ENCODE data around the gene CAMK1D. TPM values are rescaled to one million over a fixed set of nuclear protein-coding genes. Genes with fewer than 3 reads are reported as not detected.

The CAMK1D gene
- total RNA-seq, 8 experiments from 2014 or later: 1.9 to 15.8 (median 7.4) TPM

GRCh38 chr10:12690525-12691126 lies 341.3 kb downstream of the CAMK1D start:
- WGBS, 10 experiments: 58 to 100% (median 80%) methylated on average over 1 to 7 of the region's 10 CpGs; no CpG with 5 or more reads in 1 of the 10 experiments
- peak in 5 of 8 experiments; percentile 61 to 83 (median 78) for ATAC-seq (replicated peaks in 6 of 8)
- Histone ChIP-seq H3K27ac (no peak overlapping the region), H3K4me3 (no peak overlapping the region), H3K4me1 (replicated peaks in 1 of 2) (peaks cover 16 to 18% of the 10 kb centered on the region in 2 donors)
- in situ Hi-C loops (cut with MboI; ENCODE audit: low pct_unique_long_range_greater_than_20kb in 2 of 9, low sequenced_read_pairs in 9 of 9, unreplicated experiment in 9 of 9): no loop called here

DNA sequence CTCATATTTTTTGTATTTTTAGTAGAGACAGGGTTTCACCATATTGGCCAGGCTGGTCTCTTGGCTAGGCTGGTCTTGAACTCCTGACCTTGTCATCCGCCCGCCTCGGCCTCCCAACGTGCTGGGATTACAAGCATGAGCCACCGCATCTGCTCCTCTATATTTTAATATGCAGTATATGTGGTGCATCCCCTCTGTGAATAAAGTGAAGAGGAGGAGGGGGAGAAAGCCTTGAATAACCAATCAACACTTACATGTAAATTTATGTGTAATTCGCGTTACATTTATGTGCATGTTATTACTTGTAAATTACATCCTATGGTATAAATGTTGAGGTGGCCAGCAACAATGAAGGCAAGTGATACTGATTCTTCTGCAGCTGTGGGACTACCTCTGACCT lies 342.2 kb downstream of the CAMK1D start:
- in situ Hi-C loops (cut with MboI; ENCODE audit: low pct_unique_long_range_greater_than_20kb in 2 of 9, low sequenced_read_pairs in 9 of 9, unreplicated experiment in 9 of 9): no loop called here
- peaks cover 16 to 18% of the 10 kb centered on the region in 2 donors for H3K4me1 ChIP-seq (replicated peaks in 1 of 2)
- WGBS, 10 experiments: 0 to 100% (median 52%) methylated on average over 2 to 7 of the region's 7 CpGs; no CpG with 5 or more reads in 4 of the 10 experiments
- H3K4me3 ChIP-seq: no peak overlapping the region
- ATAC-seq (replicated peaks in 6 of 8): peak in 4 of 8 experiments; percentile 61 to 98 (median 73)
- H3K27ac ChIP-seq: no peak overlapping the region

DNA sequence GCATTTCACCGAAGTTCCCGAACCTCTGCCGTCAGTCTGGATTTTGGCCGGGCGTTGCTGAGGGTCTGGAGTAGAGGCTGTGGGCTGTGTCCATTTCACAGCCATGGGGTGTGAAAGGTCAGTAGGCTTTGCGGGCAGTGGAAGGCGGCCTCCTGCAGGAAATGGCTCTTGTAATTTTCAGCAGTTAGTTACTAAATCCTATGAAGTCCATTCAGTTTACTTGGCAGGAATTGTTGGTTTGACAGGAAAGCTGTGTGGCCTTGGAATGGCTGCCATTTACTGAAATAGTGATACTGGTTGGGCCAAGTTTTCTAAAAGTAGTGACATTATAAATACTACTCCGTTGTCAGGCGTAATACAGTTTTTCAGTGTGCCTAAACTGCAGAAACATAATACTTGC lies 348.4 kb downstream of the CAMK1D start:
- in situ Hi-C loops (cut with MboI; ENCODE audit: low pct_unique_long_range_greater_than_20kb in 2 of 9, low sequenced_read_pairs in 9 of 9, unreplicated experiment in 9 of 9): no loop called here
- Histone ChIP-seq H3K4me1 (replicated peaks in 1 of 2) (peaks cover 0 to 4% of the 10 kb centered on the region in 2 donors), H3K27ac (no peak overlapping the region), H3K4me3 (no peak overlapping the region)
- WGBS, 10 experiments: 84 to 100% (median 95%) methylated on average over 1 to 6 of the region's 9 CpGs; no CpG with 5 or more reads in 3 of the 10 experiments
- ATAC-seq (replicated peaks in 6 of 8): no peak

DNA sequence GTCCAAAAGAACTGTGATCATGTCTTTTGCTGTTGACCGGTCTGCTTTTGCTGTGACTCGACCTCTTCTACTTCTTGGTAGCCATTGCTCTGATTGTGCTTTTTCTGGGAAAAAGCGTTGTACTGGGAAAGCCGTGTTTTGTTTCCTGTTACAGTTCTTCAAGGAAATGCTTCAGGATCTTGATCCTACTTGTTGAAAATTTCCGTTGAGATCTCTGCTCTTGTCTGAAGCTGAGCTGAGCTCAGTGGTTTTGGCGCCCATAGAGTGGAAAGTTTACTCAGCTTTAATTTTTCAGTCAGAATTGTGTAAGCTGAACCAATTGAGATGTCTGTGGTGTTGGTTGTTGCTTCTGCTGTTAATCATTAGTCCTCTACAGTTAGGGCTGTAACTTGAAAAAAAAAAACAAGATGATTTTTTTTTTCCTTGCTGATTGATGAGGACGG lies 349.9 kb downstream of the CAMK1D start:
- ATAC-seq (replicated peaks in 6 of 8): no peak
- in situ Hi-C loops (cut with MboI; ENCODE audit: low pct_unique_long_range_greater_than_20kb in 2 of 9, low sequenced_read_pairs in 9 of 9, unreplicated experiment in 9 of 9): no loop called here
- Histone ChIP-seq H3K4me3 (no peak overlapping the region), H3K27ac (no peak overlapping the region), H3K4me1 (replicated peaks in 1 of 2) (peaks cover 0 to 3% of the 10 kb centered on the region in 2 donors)
- WGBS, 10 experiments: 40 to 100% (median 86%) methylated on average over 1 to 7 of the region's 7 CpGs; no CpG with 5 or more reads in 1 of the 10 experiments

GRCh38 chr10:12699781-12700556 lies 350.6 kb downstream of the CAMK1D start:
- Histone ChIP-seq H3K27ac (no peak overlapping the region), H3K4me1 (replicated peaks in 1 of 2) (peaks cover 0 to 3% of the 10 kb centered on the region in 2 donors), H3K4me3 (no peak overlapping the region)
- peak in 1 of 8 experiments; percentile 69 for ATAC-seq (replicated peaks in 6 of 8)
- whole genome bisulfite sequencing, 10 experiments: 42 to 97% (median 77%) methylated on average over 1 to 8 of the region's 9 CpGs
- in situ Hi-C loops (cut with MboI; ENCODE audit: low pct_unique_long_range_greater_than_20kb in 2 of 9, low sequenced_read_pairs in 9 of 9, unreplicated experiment in 9 of 9): loop anchor here in 5 of 9 experiments (25.0 kb wide), 3 partner anchors 212 to 438 kb away; no protein-coding TSS in a partner anchor

- ATAC-seq (replicated peaks in 6 of 8): no peak
- 40 to 95% (median 88%) methylated on average over 1 to 3 of the region's 3 CpGs; no CpG with 5 or more reads in 5 of the 10 experiments for WGBS, 10 experiments
- Histone ChIP-seq H3K4me3 (no peak overlapping the region), H3K27ac (no peak overlapping the region), H3K4me1 (replicated peaks in 1 of 2) (peaks cover 0 to 3% of the 10 kb centered on the region in 2 donors)
- in situ Hi-C loops (cut with MboI; ENCODE audit: low pct_unique_long_range_greater_than_20kb in 2 of 9, low sequenced_read_pairs in 9 of 9, unreplicated experiment in 9 of 9): loop anchor here in 5 of 9 experiments (25.0 kb wide), 3 partner anchors 212 to 438 kb away; no protein-coding TSS in a partner anchor
Observed at GRCh38 chr10:12700557-12700874, 351.2 kb downstream of the CAMK1D start.

DNA sequence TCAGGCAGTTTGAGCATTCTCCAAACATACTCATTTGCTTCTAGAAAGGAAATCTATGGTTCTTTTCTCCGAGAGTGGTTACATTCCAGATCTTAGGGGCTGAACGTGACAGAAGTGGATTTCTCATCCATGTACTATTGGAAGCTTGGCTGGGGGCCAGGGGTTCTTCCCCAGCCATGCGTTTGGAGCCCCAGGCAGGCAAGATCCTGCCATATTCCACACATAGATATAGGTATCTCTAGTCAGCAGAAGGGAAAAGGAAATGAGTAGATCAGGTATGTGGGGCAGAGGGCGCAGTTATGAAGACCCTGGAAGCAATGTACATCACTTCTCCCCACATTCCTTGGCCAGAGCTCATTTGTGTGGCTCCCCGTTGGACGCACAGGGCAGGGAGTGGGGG lies 352.3 kb downstream of the CAMK1D start:
- peaks cover 0 to 3% of the 10 kb centered on the region in 2 donors for H3K4me1 ChIP-seq (replicated peaks in 1 of 2)
- in situ Hi-C loops (cut with MboI; ENCODE audit: low pct_unique_long_range_greater_than_20kb in 2 of 9, low sequenced_read_pairs in 9 of 9, unreplicated experiment in 9 of 9): loop anchor here in 5 of 9 experiments (25.0 kb wide), 3 partner anchors 211 to 439 kb away; no protein-coding TSS in a partner anchor
- H3K27ac ChIP-seq: no peak overlapping the region
- ATAC-seq (replicated peaks in 6 of 8): no peak
- 61 to 100% (median 82%) methylated on average over 2 to 5 of the region's 6 CpGs; no CpG with 5 or more reads in 1 of the 10 experiments for WGBS, 10 experiments
- no peak overlapping the region for H3K4me3 ChIP-seq

DNA sequence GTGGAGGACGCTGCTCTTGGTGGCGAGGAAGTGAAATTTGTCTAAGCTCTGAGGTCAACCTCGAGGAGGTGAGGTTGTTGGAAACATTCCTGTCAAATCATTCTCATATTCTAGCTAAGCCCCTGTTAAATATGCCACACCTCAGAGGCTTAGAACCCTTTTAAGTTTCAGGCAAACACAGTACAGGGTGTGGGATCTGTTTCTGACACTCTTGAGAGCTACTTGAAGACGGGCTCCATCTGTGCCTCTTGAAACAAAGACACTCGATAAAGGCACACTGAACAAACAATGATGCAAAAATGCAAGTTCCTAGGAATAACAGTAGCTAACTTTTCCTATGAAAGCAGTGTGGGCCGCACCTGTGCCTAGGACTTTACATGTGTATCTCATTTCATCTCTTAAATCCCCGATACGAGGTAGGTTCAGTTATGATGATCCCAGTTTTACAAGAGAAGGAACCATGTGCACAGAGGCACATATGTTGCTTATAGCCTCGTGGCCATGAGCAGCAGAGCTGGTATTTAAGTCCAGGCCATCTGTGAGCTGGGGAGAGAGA lies 352.9 kb downstream of the CAMK1D start:
- H3K27ac ChIP-seq: no peak overlapping the region
- WGBS, 10 experiments: 70 to 100% (median 89%) methylated on average over 2 to 8 of the region's 9 CpGs; no CpG with 5 or more reads in 2 of the 10 experiments
- in situ Hi-C loops (cut with MboI; ENCODE audit: low pct_unique_long_range_greater_than_20kb in 2 of 9, low sequenced_read_pairs in 9 of 9, unreplicated experiment in 9 of 9): loop anchor here in 5 of 9 experiments (25.0 kb wide), 3 partner anchors 210 to 440 kb away; no protein-coding TSS in a partner anchor
- H3K4me3 ChIP-seq: no peak overlapping the region
- peaks cover 0 to 3% of the 10 kb centered on the region in 2 donors for H3K4me1 ChIP-seq (replicated peaks in 1 of 2)
- no peak for ATAC-seq (replicated peaks in 6 of 8)

- WGBS, 10 experiments: 71 to 100% (median 95%) methylated on average over 1 to 6 of the region's 6 CpGs; no CpG with 5 or more reads in 4 of the 10 experiments
- in situ Hi-C loops (cut with MboI; ENCODE audit: low pct_unique_long_range_greater_than_20kb in 2 of 9, low sequenced_read_pairs in 9 of 9, unreplicated experiment in 9 of 9): loop anchor here in 5 of 9 experiments (25.0 kb wide), 3 partner anchors 209 to 441 kb away; no protein-coding TSS in a partner anchor
- peaks cover 5 to 12% of the 10 kb centered on the region in 2 donors for H3K4me1 ChIP-seq (replicated peaks in 1 of 2)
- no peak overlapping the region for H3K27ac ChIP-seq
- no peak overlapping the region for H3K4me3 ChIP-seq
- no peak for ATAC-seq (replicated peaks in 6 of 8)
Observed at GRCh38 chr10:12703126-12703525, 353.8 kb downstream of the CAMK1D start.

GRCh38 chr10:12703813-12704212 lies 354.5 kb downstream of the CAMK1D start:
- in situ Hi-C loops (cut with MboI; ENCODE audit: low pct_unique_long_range_greater_than_20kb in 2 of 9, low sequenced_read_pairs in 9 of 9, unreplicated experiment in 9 of 9): loop anchor here in 5 of 9 experiments (25.0 kb wide), 3 partner anchors 208 to 442 kb away; no protein-coding TSS in a partner anchor
- no peak overlapping the region for H3K27ac ChIP-seq
- ATAC-seq (replicated peaks in 6 of 8): peak in 2 of 8 experiments; percentile 67 to 86
- peaks cover 5 to 12% of the 10 kb centered on the region in 2 donors for H3K4me1 ChIP-seq (replicated peaks in 1 of 2)
- WGBS, 10 experiments: 0 to 100% (median 68%) methylated on average over 1 to 6 of the region's 6 CpGs; no CpG with 5 or more reads in 3 of the 10 experiments
- no peak overlapping the region for H3K4me3 ChIP-seq

GRCh38 chr10:12704488-12704887 lies 355.1 kb downstream of the CAMK1D start:
- WGBS, 10 experiments: 79 to 100% (median 95%) methylated on average over 1 to 3 of the region's 3 CpGs
- peaks cover 5 to 18% of the 10 kb centered on the region in 2 donors for H3K4me1 ChIP-seq (replicated peaks in 1 of 2)
- ATAC-seq (replicated peaks in 6 of 8): no peak
- H3K4me3 ChIP-seq: no peak overlapping the region
- H3K27ac ChIP-seq: no peak overlapping the region
- in situ Hi-C loops (cut with MboI; ENCODE audit: low pct_unique_long_range_greater_than_20kb in 2 of 9, low sequenced_read_pairs in 9 of 9, unreplicated experiment in 9 of 9): loop anchor here in 5 of 9 experiments (25.0 kb wide), 3 partner anchors 208 to 442 kb away; no protein-coding TSS in a partner anchor

- 30 to 97% (median 89%) methylated on average over 1 to 4 of the region's 4 CpGs; no CpG with 5 or more reads in 1 of the 10 experiments for whole genome bisulfite sequencing, 10 experiments
- ATAC-seq (replicated peaks in 6 of 8): no peak
- H3K27ac ChIP-seq: no peak overlapping the region
- peaks cover 9 to 16% of the 10 kb centered on the region in 2 donors for H3K4me1 ChIP-seq (replicated peaks in 1 of 2)
- in situ Hi-C loops (cut with MboI; ENCODE audit: low pct_unique_long_range_greater_than_20kb in 2 of 9, low sequenced_read_pairs in 9 of 9, unreplicated experiment in 9 of 9): loop anchor here in 5 of 9 experiments (25.0 kb wide), 3 partner anchors 206 to 444 kb away; no protein-coding TSS in a partner anchor
- no peak overlapping the region for H3K4me3 ChIP-seq
Observed at GRCh38 chr10:12705943-12706342, 356.6 kb downstream of the CAMK1D start.

All from motor neuron (in vitro differentiated cells).